Breast epithelium (tissue), 4 donors: ENCODE results near the gene CCDC33. TPM values are rescaled to one million over a fixed set of nuclear protein-coding genes. Genes with fewer than 3 reads are reported as not detected.

Source experiments
- DNase-seq, 2 donors: peaks; one replicate each; pipeline ENCODE4 v3.0.0-alpha.2; 2019; ENCODE audit warnings: low spot score in 2 of 2
- H3K27ac ChIP-seq, 2 donors: fragments of 200-600 bp; sonication (generic) in 1 of 2; one replicate each; pipeline ENCODE4 v1.5.1; 2016 to 2019; ENCODE audit warnings: mild to moderate bottlenecking in 1 of 2
- H3K27me3 ChIP-seq, 2 donors: fragments of 200-600 bp; sonication (generic) in 1 of 2; one replicate each; pipeline versions ENCODE4 v1.5.1 to v1.6.0; 2017 to 2019; ENCODE audit warnings: control low read depth in 1 of 2, mild to moderate bottlenecking in 1 of 2
- H3K36me3 ChIP-seq: fragments of 200-600 bp; one replicate; pipeline ENCODE4 v1.5.1; 2019
- H3K4me1 ChIP-seq, 2 donors: fragments of 200-600 bp; sonication (generic); one replicate each; pipeline ENCODE4 v1.5.1; 2016 to 2019; ENCODE audit warnings: control low read depth in 1 of 2
- H3K4me3 ChIP-seq, 3 donors: fragments of 200-600 bp; sonication (generic); 1 replicate in 2 of 3; 2 replicates in 1 of 3; pipeline ENCODE4 v1.5.1; 2016 to 2019; ENCODE audit warnings: mild to moderate bottlenecking in 3 of 3, moderate library complexity in 2 of 3
- H3K9me3 ChIP-seq, 2 donors: fragments of 200-600 bp; sonication (generic) in 1 of 2; one replicate each; pipeline ENCODE4 v1.5.1; 2016 to 2019; ENCODE audit warnings: control low read depth in 1 of 2
- CTCF ChIP-seq, 3 donors: fragments of 450-650 bp; IDR thresholded peaks; one replicate each; pipeline ENCODE4 v1.5.1; 2016 to 2017; ENCODE audit warnings: antibody characterized with exemption in 3 of 3, mild to moderate bottlenecking in 3 of 3, moderate library complexity in 3 of 3
- POLR2A ChIP-seq: fragments of 450-650 bp; IDR thresholded peaks from one replicate; pipeline ENCODE4 v1.6.1; 2016; ENCODE audit warnings: antibody characterized with exemption, mild to moderate bottlenecking, moderate library complexity
- POLR2AphosphoS5 ChIP-seq, 3 donors: sonication (generic); formaldehyde crosslinking; IDR thresholded peaks; one replicate each; pipeline ENCODE4 v1.6.1; 2017; ENCODE audit warnings: antibody characterized with exemption in 3 of 3
- intact Hi-C: fragments of 100-400 bp; cut with DNase I; formaldehyde crosslinking; loops from one replicate; pipeline ENCODE4 v1.15.1; 2023; ENCODE audit warnings: low total_unique reads
- total RNA-seq, 3 donors: library from RNA; depleted of rRNA; stranded (reverse); fragments of >200 nt; gene quantifications; one replicate each; pipeline ENCODE4 v1.1.0, GENCODE V29; 2016

The CCDC33 gene
- total RNA-seq, 3 donors from 2014 or later = 0.33 TPM; not detected in 2

DNA sequence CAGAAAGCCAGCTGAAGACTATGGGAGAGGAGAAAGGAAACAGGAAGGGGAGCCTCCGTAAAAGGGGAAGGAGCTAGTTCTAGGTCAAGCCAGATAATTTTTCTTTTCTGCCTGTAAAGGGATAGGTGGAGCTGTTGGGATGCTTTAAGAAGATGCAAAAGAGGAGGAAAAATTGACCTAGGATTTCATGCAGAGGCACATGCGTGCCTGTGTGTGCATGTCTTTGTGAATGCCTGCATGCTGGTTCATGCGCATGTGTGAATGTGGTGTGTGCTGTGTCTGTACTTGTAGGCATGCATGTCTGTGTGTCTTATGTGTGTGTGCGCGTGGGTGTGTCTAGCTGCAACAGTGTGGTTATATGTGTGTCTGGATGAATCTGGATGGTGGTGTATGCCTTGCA, 27.3 kb downstream of the CCDC33 start:
- DNase-seq = no peak
- Histone ChIP-seq H3K9me3 (no peaks in the 10 kb centered on the region), H3K4me3 (no peak overlapping the region), H3K27me3 (no peaks in the 10 kb centered on the region), H3K4me1 (no peaks in the 10 kb centered on the region), H3K27ac (no peak overlapping the region), H3K36me3 (no peaks in the 10 kb centered on the region)
- intact Hi-C loops = no loop called here
- TF ChIP-seq POLR2AphosphoS5 (IDR thresholded peaks at IDR 0.05) (no peak), POLR2A (no peak), CTCF (IDR thresholded peaks at IDR 0.05) (no peak)

GRCh38 chr15:74264081-74264501, 28.0 kb downstream of the CCDC33 start:
- Histone ChIP-seq H3K4me3 (no peak overlapping the region), H3K27me3 (no peaks in the 10 kb centered on the region), H3K4me1 (no peaks in the 10 kb centered on the region), H3K36me3 (no peaks in the 10 kb centered on the region), H3K9me3 (no peaks in the 10 kb centered on the region), H3K27ac (no peak overlapping the region)
- TF ChIP-seq POLR2AphosphoS5 (IDR thresholded peaks at IDR 0.05) = no peak
- TF ChIP-seq POLR2A = no peak
- TF ChIP-seq CTCF (IDR thresholded peaks at IDR 0.05) = no peak
- DNase-seq = no peak
- intact Hi-C loops = no loop called here

GRCh38 chr15:74265046-74265639, 29.0 kb downstream of the CCDC33 start:
- no peaks in the 10 kb centered on the region for H3K36me3 ChIP-seq
- peaks cover 0 to under 1% of the 10 kb centered on the region in 2 donors for H3K27me3 ChIP-seq
- no peak overlapping the region for H3K4me3 ChIP-seq
- intact Hi-C loops = no loop called here
- TF ChIP-seq POLR2AphosphoS5 (IDR thresholded peaks at IDR 0.05) (no peak), CTCF (IDR thresholded peaks at IDR 0.05) (no peak), POLR2A (no peak)
- H3K4me1 ChIP-seq = no peaks in the 10 kb centered on the region
- no peak for DNase-seq
- no peak overlapping the region for H3K27ac ChIP-seq
- no peaks in the 10 kb centered on the region for H3K9me3 ChIP-seq

GRCh38 chr15:74268020-74268419, 31.9 kb downstream of the CCDC33 start:
- H3K9me3 ChIP-seq = no peaks in the 10 kb centered on the region
- H3K27ac ChIP-seq = no peak overlapping the region
- H3K4me1 ChIP-seq = no peaks in the 10 kb centered on the region
- DNase-seq = no peak
- intact Hi-C loops = no loop called here
- no peak for TF ChIP-seq POLR2AphosphoS5 (IDR thresholded peaks at IDR 0.05)
- TF ChIP-seq POLR2A = no peak
- TF ChIP-seq CTCF (IDR thresholded peaks at IDR 0.05) = no peak
- H3K36me3 ChIP-seq = no peaks in the 10 kb centered on the region
- H3K27me3 ChIP-seq = peaks cover 0 to 3% of the 10 kb centered on the region in 2 donors
- no peak overlapping the region for H3K4me3 ChIP-seq

DNA sequence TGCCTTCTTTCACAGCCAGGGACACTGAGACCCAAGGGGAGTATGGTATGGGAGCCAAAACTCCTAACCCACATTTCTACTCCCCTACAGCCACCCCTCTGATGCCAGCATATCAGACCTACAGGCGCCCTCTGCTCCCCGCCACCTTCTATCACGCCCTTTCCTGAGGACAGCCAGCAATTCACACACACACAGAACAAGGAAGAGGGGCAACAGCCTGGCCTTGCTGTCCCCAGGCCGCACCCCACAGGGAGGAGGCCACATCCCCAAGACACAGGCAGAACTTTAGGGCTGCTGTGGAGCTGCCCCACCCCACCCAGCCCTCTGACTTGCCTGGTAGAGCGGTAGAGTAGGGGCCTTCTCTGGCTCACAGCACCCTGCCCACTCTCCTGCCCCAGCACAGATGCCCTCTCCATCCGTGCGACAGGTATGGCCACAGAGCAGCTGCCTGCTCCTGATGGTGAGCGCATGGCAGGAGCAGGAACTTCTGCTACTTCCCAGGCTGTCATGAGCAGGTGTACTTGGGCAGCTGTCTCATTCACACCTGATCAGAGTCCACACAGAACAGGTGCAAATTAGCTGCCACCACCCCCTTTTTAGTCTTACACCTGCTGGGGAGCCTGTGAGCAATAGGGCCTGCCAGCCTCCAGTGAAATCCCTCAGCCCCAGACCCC, 33.4 kb downstream of the CCDC33 start:
- TF ChIP-seq CTCF (IDR thresholded peaks at IDR 0.05) = no peak
- TF ChIP-seq POLR2A = no peak
- no peak for TF ChIP-seq POLR2AphosphoS5 (IDR thresholded peaks at IDR 0.05)
- H3K27me3 ChIP-seq = peaks cover 0 to 3% of the 10 kb centered on the region in 2 donors
- no peak overlapping the region for H3K27ac ChIP-seq
- no peak overlapping the region for H3K4me3 ChIP-seq
- H3K36me3 ChIP-seq = no peaks in the 10 kb centered on the region
- intact Hi-C loops = no loop called here
- no peaks in the 10 kb centered on the region for H3K9me3 ChIP-seq
- H3K4me1 ChIP-seq = no peaks in the 10 kb centered on the region
- no peak for DNase-seq
